ENCODE measurements around the gene NMT1. TPM values are rescaled to one million over a fixed set of nuclear protein-coding genes. Genes with fewer than 3 reads are reported as not detected.

NMT1 gene
- total RNA-seq, 1 donor from 2014 or later, result 88.7 TPM

DNA sequence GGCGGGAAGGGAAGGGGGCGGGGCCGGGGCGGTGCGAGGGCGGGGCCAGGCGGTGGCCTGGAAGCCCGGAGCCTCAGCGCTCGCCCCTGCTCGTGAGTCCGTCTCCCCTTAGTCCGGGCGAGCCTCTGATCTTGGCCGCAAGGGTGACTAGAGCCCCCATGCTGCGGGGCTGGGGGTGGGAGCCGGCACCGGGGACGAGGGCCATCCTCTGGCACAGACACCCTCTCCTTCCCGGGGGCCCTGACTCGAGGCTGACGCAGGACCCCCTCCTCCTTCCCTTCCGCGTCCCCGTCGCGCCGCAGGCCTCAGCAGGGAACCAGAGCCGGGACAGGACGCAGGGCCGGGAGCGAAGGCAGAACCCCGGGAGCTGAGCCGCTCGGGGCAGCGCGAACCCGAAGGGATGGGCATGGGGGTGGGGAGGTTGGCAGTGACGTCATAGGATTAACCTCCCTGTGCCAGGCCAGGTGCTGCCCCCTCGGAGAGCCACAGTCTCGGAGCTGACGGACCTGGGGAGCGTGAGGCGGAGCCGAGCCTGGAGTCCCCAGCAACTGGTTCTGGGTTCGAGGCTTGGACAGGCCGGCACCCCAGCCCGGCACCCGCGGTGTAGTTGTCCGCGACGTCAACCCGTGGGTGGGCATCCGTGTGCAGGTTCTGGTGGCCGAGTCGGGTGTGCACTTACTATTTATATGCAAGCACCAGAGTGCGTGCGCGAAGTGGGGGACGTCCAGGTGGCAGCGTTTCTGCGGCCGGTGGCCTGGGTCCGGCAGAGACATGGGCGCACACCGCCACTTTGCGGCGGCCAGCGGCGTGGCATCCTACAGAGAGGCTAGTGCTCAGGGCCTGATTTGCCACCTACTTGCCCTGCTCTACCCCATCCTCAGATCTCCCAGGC is 71.7 kb downstream of the NMT1 start:
- peak; percentile 84 for DNase-seq (ENCODE audit: low read depth)

DNA sequence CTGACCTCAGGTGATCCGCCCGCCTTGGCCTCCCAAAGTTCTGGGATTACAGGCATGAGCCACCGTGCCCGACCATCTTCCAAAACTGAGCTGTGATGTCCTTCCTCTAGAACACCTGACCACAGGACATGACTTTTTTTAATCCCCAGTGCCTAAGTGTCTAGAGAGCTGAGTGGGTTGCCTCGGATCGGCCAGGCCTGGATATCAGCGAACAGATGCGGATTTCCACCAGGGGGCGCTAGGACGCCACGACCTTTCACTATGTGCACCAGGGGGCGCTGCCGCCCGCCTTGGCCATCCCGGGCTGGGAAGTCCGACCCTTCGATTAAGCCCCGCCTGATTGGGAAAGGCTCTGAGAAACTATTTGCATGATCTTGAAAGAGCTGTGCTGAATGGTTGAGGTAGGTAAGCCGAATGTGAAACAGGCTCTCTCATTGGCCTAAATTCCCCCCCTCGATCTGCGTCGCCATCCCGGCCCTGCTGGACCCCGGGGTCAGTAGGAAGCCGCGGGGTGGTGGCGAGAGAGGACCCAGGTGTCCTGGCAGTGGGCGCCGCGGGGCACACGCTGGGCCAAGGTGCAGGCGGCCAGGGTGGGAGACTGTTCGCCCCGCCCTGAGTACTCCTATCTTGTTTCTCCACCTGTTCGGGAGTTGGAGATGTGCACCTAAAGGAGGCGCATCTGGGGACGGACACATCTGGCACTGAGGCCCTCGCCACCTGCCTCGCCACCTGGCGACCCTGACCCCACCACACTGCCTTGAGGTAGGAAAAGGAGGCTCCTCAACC is 74.3 kb downstream of the NMT1 start, which contains the start of gene ACBD4:
ACBD4 (plus strand) TSS at position 496 of the 786 bp plus-strand sequence. CDS start 458 bp downstream, outside the sequence.
- peak; percentile 98 for DNase-seq (ENCODE audit: low read depth)

GRCh38 chr17:45135978-45136791 is 75.1 kb downstream of the NMT1 start:
- DNase-seq (ENCODE audit: low read depth), result no peak

GRCh38 chr17:45136846-45137560 is 75.9 kb downstream of the NMT1 start:
- DNase-seq (ENCODE audit: low read depth), result no peak

DNA sequence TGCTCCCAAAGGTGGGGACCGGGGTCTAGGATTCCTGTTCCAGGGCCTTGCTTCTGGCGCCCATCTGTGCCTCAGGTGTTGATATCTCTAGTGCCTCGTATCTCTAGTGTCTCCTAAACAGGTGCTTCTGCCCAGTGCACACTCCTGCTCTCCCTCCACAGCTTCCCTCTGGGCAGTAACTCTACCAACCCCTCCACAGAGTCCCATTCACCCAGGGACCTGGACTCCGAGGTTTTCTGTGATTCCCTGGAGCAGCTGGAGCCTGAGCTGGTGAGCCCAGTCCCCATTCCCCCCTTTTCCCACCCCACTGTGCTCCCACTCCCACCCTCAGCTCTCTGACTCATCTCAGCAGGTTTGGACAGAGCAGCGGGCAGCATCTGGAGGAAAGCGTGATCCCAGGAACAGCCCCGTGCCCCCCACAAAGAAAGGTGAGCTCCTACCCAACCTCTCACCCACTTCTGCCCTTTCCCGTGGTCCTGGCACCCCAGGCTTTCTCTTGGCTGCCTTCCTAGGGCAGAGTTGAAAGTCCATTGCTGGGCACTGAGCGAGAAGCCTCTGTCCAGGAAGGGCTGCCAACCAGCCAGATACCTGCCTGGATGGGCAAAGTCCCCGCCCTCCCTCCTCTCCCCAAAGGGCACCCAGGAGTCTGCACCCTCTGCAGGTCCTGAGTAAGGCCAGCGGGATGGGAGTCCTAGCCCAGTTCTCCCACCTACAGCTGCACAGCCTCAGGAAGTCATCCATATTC is 76.6 kb downstream of the NMT1 start:
- DNase-seq (ENCODE audit: low read depth), result no peak

DNA sequence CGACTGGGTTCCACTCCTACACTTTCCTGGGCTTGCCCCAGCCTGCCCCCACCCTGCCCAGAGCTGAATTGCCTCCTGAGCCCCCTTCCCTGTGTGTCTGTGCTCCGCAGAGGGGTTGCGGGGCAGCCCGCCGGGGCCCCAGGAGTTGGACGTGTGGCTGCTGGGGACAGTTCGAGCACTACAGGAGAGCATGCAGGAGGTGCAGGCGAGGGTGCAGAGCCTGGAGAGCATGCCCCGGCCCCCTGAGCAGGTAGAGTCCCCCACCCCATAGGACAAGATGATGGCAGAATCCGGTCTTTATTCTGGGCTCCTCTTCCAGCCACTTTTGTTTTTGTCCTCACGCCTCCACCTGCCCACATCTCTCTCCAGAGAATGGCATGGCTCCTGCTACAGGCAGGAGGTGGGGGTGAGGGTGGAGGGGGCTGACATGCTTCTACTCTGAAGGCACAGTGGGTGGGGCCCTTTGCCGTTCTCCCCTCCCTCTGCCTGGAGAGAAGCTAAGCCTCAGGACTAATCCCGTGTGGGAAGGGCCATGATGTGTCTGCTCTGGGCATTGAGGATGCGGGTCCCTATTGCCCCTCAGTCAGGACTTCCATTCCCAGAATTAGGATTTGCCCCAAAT is 77.9 kb downstream of the NMT1 start:
- DNase-seq (ENCODE audit: low read depth), result no peak

- DNase-seq (ENCODE audit: low read depth), result no peak
Measured at GRCh38 chr17:45139533-45139920, 78.4 kb downstream of the NMT1 start.

DNA sequence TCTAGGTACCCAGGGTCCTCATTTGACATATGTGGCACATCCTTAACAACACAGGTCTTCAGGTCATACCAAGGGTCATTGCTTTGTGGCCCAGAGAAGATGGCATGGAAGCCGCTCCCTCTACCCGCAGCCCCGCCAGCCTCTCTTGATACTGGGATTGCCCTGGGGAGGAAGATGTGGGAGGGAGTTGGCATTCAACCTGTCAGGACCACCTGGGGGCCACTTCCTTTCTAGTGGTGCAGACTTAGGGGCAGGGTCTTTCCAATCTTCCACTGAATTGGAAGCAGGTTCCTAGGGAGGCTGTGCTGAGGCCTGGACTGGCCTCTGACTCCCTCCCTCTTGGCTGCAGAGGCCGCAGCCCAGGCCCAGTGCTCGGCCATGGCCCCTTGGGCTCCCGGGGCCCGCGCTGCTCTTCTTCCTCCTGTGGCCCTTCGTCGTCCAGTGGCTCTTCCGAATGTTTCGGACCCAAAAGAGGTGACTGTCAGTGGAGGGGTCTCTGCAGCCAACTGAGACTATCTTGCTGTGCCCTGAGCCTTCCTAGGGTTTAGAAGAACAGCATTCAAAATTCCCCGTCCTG is 82.1 kb downstream of the NMT1 start:
- DNase-seq (ENCODE audit: low read depth), result no peak

GRCh38 chr17:45143767-45144198 is 82.7 kb downstream of the NMT1 start:
- DNase-seq (ENCODE audit: low read depth), result no peak

- no peak for DNase-seq (ENCODE audit: low read depth)
Measured at GRCh38 chr17:45144199-45145034, 83.3 kb downstream of the NMT1 start.

DNA sequence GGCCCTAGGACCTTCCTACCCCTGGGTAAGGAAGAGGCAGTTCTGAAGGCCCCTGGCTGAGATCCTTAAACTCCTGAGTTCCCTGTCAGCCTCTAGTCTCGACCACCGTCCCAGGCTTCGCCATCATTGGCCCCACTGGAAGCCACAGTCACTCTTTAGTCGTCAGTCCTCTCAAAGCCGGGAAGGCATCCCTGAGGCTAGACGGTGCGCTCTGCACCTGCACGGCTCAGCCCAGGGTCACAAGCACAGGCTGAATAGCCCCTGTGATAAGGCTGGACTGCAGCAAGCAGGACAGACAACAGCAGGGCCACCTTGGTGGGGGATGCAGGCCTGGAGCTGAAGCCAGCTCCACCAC is 83.9 kb downstream of the NMT1 start:
- DNase-seq (ENCODE audit: low read depth), result no peak

GRCh38 chr17:45146166-45146565 is 85.0 kb downstream of the NMT1 start:
- no peak for DNase-seq (ENCODE audit: low read depth)

DNA sequence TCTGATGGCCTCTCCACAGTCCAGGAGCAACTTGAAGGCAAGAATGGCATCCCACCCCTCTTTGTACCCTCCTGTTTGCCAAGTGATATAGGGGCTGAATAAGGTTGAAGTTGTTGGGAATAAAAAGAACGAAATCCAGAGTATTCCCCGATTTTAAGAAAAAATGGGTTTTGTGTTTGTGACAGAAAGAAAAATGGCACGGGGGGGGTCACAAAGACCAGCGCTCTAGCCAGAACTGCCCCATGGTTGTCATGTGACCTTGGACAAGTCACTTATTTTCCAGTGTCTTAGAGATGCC is 85.4 kb downstream of the NMT1 start:
- DNase-seq (ENCODE audit: low read depth), result no peak

DNA sequence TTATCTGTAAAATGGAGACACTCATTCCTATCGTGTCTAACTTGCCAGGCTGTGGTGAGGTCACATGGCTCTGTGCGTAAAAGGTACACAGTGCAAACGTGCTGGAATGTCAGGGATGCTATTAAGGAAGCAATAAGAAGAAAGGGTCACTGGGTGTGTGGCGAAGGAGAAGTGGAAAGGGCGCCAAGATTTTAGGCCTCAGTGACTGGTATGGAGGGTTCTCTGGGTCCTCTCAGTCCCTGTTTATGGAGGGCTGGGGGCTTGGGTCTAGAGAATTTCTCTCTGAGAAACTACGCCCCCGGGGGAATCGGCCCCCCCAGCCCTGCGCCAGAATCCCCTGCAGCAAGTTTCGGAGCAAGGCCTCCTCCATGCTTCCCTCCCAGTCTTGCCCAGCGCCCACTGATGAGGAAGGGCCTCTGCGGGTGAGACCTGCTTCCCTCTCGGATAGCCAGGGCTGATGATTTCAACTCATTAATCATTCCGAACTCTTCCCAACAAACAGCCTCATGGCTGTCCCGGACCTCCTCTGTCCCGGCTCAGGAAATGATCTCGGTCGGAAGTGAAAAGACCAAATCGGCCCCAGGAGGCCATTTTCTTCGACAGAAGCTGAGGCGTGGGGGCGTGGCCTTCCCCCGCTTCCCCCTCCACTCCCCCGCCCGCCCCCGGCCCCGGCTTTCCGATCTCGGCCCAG is 85.9 kb downstream of the NMT1 start:
- peak; percentile 83 for DNase-seq (ENCODE audit: low read depth)

DNA sequence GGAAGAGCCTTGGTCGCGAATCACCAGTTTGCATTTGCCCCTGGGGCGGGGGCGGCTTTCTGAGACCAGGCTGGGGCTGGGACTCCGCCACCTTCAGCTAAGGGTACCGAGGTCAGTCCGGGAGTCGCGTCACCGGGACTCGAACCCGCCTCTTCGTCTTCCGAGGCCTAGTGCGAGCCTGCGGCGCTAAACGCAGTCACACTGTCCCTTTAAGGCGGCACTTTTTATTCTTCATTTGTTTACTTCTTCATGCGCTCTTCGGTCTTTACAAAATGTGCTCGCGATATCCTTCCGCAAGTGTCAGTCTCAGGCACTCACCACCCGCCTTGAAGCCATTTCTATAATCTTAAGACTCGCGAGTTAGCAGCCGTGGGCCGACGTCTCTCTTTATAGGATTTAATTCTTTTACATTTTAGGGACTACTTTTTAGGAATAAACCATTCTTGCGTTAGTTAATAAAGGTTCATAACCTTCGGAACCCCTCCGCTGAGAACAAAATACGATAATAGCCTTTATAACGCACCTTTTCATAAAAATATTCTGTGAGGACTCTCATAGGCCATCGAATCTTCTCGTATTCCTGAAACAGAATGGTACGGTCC is 86.6 kb downstream of the NMT1 start:
- DNase-seq (ENCODE audit: low read depth), result peak; percentile 94

- DNase-seq (ENCODE audit: low read depth), result peak; percentile 100
Measured at GRCh38 chr17:45148183-45149036, 87.3 kb downstream of the NMT1 start, which contains the start of gene HEXIM1. TSS of gene HEXIM1 (plus strand) at chr17:45148475. CDS start at chr17:45149191, 716 bp downstream.
